WI38 (cell line): ENCODE data around the gene BCOR.

Source experiments
- H3K4me3 ChIP-seq: 2 replicates; pipeline ENCODE4 v1.5.1; 2011; ENCODE audit warnings: low read depth, mild to moderate bottlenecking, control low read depth, low read length
- TF ChIP-seq, protein P1 (sequence below): IDR thresholded peaks from 2 replicates; pipeline ENCODE4 v1.5.1; 2012; ENCODE audit warnings: low read depth, mild to moderate bottlenecking, control low read depth, low read length

Gene BCOR

DNA sequence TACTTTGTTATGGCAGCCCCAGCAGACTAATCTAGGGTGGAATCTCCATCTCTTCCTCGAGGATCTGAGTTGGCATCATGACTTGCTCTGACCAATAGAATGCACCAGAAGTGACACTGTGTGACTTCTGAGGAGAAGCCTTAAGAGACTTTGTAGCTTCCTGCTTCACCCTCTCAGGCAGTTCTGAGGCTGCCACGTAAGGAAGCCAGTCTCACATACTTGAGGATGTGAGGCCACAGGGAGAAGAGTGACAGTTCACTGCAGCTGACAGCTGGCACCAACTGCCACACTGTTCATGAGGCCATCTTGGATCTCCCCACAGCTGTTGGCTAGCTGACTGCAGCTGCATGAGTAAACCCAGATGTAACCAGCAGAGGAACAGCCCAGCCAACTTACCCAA lies 29.3 kb upstream of the BCOR start:
- TF ChIP-seq, protein P1, sequence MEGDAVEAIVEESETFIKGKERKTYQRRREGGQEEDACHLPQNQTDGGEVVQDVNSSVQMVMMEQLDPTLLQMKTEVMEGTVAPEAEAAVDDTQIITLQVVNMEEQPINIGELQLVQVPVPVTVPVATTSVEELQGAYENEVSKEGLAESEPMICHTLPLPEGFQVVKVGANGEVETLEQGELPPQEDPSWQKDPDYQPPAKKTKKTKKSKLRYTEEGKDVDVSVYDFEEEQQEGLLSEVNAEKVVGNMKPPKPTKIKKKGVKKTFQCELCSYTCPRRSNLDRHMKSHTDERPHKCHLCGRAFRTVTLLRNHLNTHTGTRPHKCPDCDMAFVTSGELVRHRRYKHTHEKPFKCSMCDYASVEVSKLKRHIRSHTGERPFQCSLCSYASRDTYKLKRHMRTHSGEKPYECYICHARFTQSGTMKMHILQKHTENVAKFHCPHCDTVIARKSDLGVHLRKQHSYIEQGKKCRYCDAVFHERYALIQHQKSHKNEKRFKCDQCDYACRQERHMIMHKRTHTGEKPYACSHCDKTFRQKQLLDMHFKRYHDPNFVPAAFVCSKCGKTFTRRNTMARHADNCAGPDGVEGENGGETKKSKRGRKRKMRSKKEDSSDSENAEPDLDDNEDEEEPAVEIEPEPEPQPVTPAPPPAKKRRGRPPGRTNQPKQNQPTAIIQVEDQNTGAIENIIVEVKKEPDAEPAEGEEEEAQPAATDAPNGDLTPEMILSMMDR = no peak

DNA sequence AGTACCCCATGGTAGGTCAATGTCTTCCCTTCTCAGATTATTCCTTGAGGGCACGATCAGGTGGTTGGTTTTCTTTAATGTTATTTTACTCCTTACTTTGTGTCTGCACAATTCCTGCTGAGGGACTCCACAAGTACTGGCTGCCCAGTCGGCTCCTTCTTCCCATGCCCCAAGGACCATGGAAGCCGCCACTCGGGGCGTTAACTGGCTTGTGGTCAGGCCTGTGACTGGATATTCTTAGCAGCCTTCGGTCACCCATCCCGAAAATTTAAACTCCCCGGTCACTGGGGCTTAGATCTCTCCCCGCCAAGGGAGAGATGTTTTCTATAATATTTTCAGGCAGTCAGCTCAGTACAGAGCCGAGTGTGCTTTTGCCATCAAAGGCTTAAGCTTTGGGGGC lies 24.7 kb upstream of the BCOR start:
- TF ChIP-seq, protein P1 = no peak

More for the DNA sequence above, 29.3 kb upstream of the BCOR start:
- H3K4me3 ChIP-seq = no peak overlapping the region

DNA sequence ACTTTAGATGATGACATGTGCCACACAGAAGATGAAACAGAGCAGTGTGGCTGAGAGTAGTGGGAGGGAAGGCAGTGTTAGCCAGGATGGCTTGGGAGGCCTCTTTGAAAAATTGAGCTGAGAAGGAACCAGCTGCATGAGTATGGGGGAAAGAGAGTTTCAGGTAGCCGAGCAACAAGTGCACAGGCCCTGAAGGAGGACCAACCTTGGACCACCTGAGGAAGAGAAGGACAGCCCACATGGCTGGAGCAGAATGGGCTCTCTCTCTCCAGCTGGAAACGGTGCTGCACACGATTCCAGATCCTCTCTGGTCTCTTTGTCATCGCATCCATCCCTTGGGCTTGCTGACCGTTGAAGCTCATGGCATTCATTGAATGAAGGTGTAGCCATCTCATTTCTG lies 23.9 kb upstream of the BCOR start:
- no peak overlapping the region for H3K4me3 ChIP-seq
- TF ChIP-seq, protein P1 = no peak

More for the DNA sequence above, 24.7 kb upstream of the BCOR start:
- no peak overlapping the region for H3K4me3 ChIP-seq

- TF ChIP-seq, protein P1 = no peak
Observed at GRCh38 chrX:40120838-40121580, 23.3 kb upstream of the BCOR start.

DNA sequence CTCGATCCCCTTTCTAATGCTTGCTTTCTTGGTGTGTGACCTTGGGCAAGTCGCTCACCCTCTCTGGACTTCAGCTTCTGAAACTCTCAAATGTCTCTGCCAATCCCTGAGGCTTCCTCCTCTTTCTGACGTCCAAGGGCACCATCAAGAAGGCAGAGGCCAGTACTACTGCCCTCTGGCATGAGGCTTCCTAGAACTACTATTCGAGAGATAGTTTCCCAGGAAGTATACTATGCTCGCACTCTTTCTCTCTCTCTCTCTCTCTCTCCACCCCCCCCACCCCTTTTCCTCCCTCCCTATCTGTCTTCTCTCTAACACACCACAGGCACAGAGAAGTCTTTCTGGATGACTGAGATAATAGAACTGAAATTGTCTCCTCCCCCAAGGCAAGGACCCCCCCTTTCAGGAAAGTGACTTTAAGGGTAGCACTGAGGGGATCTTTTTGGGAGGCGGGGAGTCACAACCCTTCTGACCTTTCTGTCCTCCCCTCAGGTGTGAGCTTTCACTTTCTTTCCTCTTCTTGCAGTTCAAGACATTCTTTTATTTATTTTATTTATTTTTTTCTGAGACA lies 20.0 kb upstream of the BCOR start:
- no peak overlapping the region for H3K4me3 ChIP-seq
- TF ChIP-seq, protein P1 = no peak

More at GRCh38 chrX:40120838-40121580, 23.3 kb upstream of the BCOR start:
- no peak overlapping the region for H3K4me3 ChIP-seq

- no peak overlapping the region for H3K4me3 ChIP-seq
- TF ChIP-seq, protein P1 = no peak
Observed at GRCh38 chrX:40116925-40117324, 19.2 kb upstream of the BCOR start.

DNA sequence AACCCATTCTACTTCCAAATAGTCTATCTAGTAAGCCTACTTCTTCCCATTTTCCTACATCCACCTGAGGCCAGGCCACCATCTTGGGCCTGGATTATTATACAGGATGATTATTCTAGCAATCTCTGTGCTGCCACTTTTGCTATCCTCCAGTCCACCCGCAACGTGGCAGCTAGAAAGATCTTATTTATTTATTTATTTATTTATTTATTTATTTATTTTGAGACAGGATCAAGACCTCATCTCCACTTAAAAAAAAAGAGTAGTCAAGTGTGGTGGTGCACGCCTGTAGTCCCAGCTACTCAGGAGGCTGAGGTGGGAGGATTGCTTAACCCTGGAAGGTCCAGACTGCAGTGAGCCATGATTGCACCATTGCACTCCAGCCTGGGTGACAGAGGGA lies 15.2 kb upstream of the BCOR start:
- no peak overlapping the region for H3K4me3 ChIP-seq
- TF ChIP-seq, protein P1 = no peak
